ENCODE measurements around the gene TMEM94.

- TF ChIP-seq ZFX (IDR thresholded peaks at IDR 0.05) (peak; percentile 46), CTCF (conservative IDR thresholded peaks at IDR 0.05) (no peak)
These were observed 60.3 kb downstream of the TMEM94 start for GRCh38 chr17:75516619-75517296.

Data from C4-2B (cell line).